GM23338 (cell line): Measurements from ENCODE around the gene GPR4. TPM values are rescaled to one million over a fixed set of nuclear protein-coding genes. Genes with fewer than 3 reads are reported as not detected.
A peak's percentile ranks its signal among the peaks of the same experiment; 100 is the strongest.

Experiments
- ATAC-seq: fragments of 200-7000 bp; cut with Tn5 transposase; 3 replicates; pipeline ENCODE4 v1.9.1; 2020
- DNase-seq: peaks from one replicate; pipeline ENCODE4 v3.0.0-alpha.2; 2015; ENCODE audit warnings: low spot score
- H2AFZ ChIP-seq: fragments of 200-600 bp; sonication (generic); 2 replicates; pipeline ENCODE4 v1.8.0; 2016; ENCODE audit warnings: antibody characterized with exemption, mild to moderate bottlenecking, moderate library complexity
- H3F3A ChIP-seq: fragments of 200-600 bp; sonication (generic); replicated peaks from 2 replicates; pipeline ENCODE4 v1.8.0; 2017; ENCODE audit warnings: antibody characterized with exemption, mixed run types, low read depth
- H3K27ac ChIP-seq: fragments of 200-600 bp; sonication (generic); 2 replicates; pipeline ENCODE4 v1.6.1; 2016; ENCODE audit warnings: low read depth
- H3K27me3 ChIP-seq: fragments of 200-600 bp; sonication (generic); 2 replicates; pipeline ENCODE4 v1.8.0; 2016; ENCODE audit warnings: mild to moderate bottlenecking, mixed run types, moderate library complexity; ENCODE audit not compliant: insufficient read depth
- H3K36me3 ChIP-seq: fragments of 200-600 bp; sonication (generic); 2 replicates; pipeline ENCODE4 v1.8.0; 2016; ENCODE audit warnings: mild to moderate bottlenecking; ENCODE audit not compliant: insufficient read depth
- H3K4me1 ChIP-seq: fragments of 200-600 bp; sonication (generic); 2 replicates; pipeline ENCODE4 v1.8.0; 2016; ENCODE audit warnings: mild to moderate bottlenecking, moderate library complexity; ENCODE audit not compliant: insufficient read depth
- H3K4me2 ChIP-seq: fragments of 200-600 bp; sonication (generic); 2 replicates; pipeline ENCODE4 v1.7.1; 2017; ENCODE audit warnings: mixed run types
- H3K4me3 ChIP-seq: fragments of 200-600 bp; sonication (generic); 2 replicates; pipeline ENCODE4 v1.6.1; 2016; ENCODE audit warnings: mixed run types
- H3K79me2 ChIP-seq: fragments of 200-600 bp; sonication (generic); replicated peaks from 2 replicates; pipeline ENCODE4 v1.8.0; 2017; ENCODE audit warnings: mild to moderate bottlenecking; ENCODE audit not compliant: insufficient read depth
- H3K9me2 ChIP-seq: fragments of 200-600 bp; sonication (generic); 2 replicates; pipeline ENCODE4 v1.8.0; 2017; ENCODE audit not compliant: insufficient read depth
- H4K20me1 ChIP-seq: fragments of 200-600 bp; sonication (generic); replicated peaks from 2 replicates; pipeline ENCODE4 v1.8.0; 2017; ENCODE audit warnings: mild to moderate bottlenecking; ENCODE audit not compliant: insufficient read depth
- H3K27ac Mint-ChIP-seq: 2 replicates; pipeline ENCODE4 v1.8.0; 2020; ENCODE audit warnings: inconsistent platforms, mild to moderate bottlenecking, moderate library complexity, mixed read lengths
- H3K27me3 Mint-ChIP-seq: 3 replicates; pipeline ENCODE4 v1.8.0; 2022; ENCODE audit warnings: low read depth, mild to moderate bottlenecking, moderate library complexity, mixed read lengths, inconsistent platforms; ENCODE audit not compliant: insufficient read depth, poor library complexity
- H3K36me3 Mint-ChIP-seq: 3 replicates; pipeline ENCODE4 v1.8.0; 2021; ENCODE audit warnings: low read depth, mild to moderate bottlenecking, inconsistent platforms, moderate library complexity, mixed read lengths
- H3K4me1 Mint-ChIP-seq: 3 replicates; pipeline ENCODE4 v1.8.0; 2020; ENCODE audit warnings: mild to moderate bottlenecking, inconsistent platforms, mixed read lengths
- H3K4me3 Mint-ChIP-seq: 3 replicates; pipeline ENCODE4 v1.8.0; 2021; ENCODE audit warnings: moderate library complexity, mild to moderate bottlenecking, inconsistent platforms, mixed read lengths
- H3K9me3 Mint-ChIP-seq: 3 replicates; pipeline ENCODE4 v1.8.0; 2020; ENCODE audit warnings: moderate library complexity, mild to moderate bottlenecking, inconsistent platforms, mixed read lengths
- CREB1 ChIP-seq: fragments of 250-450 bp; sonication (Bioruptor Pico); IDR thresholded peaks from 2 replicates; pipeline ENCODE4 v1.5.0; 2020; ENCODE audit warnings: low read depth, mild to moderate bottlenecking, moderate library complexity
- CTCF ChIP-seq, 2 experiments: fragments of 200-600 bp in 1 of 2; sonication (generic) in 1 of 2; conservative IDR thresholded peaks; 2 replicates each; pipeline versions ENCODE4 v1.5.1 to v1.6.1; 2016 to 2017; ENCODE audit warnings: antibody characterized with exemption in 2 of 2, low read depth in 2 of 2, mild to moderate bottlenecking in 2 of 2, moderate library complexity in 1 of 2
- ETS1 ChIP-seq: IDR thresholded peaks from 2 replicates; pipeline ENCODE4 v1.6.1; 2016; ENCODE audit warnings: antibody characterized with exemption
- EZH2 ChIP-seq: fragments of 200-600 bp; sonication (generic); IDR thresholded peaks from one replicate; pipeline ENCODE4 v1.8.0; 2017; ENCODE audit warnings: antibody characterized with exemption, mild to moderate bottlenecking, low read depth; ENCODE audit not compliant: unreplicated experiment
- EZH2phosphoT487 ChIP-seq: fragments of 200-600 bp; sonication (generic); IDR thresholded peaks from one replicate; pipeline ENCODE4 v1.8.1; 2018; ENCODE audit warnings: antibody characterized with exemption; ENCODE audit not compliant: unreplicated experiment
- JUNB ChIP-seq: IDR thresholded peaks from one replicate; pipeline ENCODE4 v1.6.1; 2016; ENCODE audit warnings: antibody characterized with exemption; ENCODE audit not compliant: unreplicated experiment
- NANOG ChIP-seq: IDR thresholded peaks from 2 replicates; pipeline ENCODE4 v1.6.1; 2016; ENCODE audit warnings: antibody characterized with exemption, borderline replicate concordance
- POLR2AphosphoS5 ChIP-seq: IDR thresholded peaks from 2 replicates; pipeline ENCODE4 v1.6.1; 2016; ENCODE audit warnings: antibody characterized with exemption, low read depth
- REST ChIP-seq: IDR thresholded peaks from one replicate; pipeline ENCODE4 v1.6.1; 2018; ENCODE audit warnings: antibody characterized with exemption; ENCODE audit not compliant: unreplicated experiment
- STAT1 ChIP-seq: IDR thresholded peaks from one replicate; pipeline ENCODE4 v1.6.1; 2016; ENCODE audit warnings: antibody characterized with exemption; ENCODE audit not compliant: unreplicated experiment
- ZNF114 ChIP-seq: fragments of 250-450 bp; sonication (Bioruptor Pico); IDR thresholded peaks from 2 replicates; pipeline ENCODE4 v1.5.0; 2020; ENCODE audit warnings: mild to moderate bottlenecking, moderate library complexity
- ZNF331 ChIP-seq: fragments of 250-450 bp; sonication (Bioruptor Pico); IDR thresholded peaks from 2 replicates; pipeline ENCODE4 v1.5.0; 2020; ENCODE audit warnings: low read depth, mild to moderate bottlenecking, moderate library complexity
- ZNF462 ChIP-seq: fragments of 250-450 bp; sonication (Bioruptor Pico); IDR thresholded peaks from 2 replicates; pipeline ENCODE4 v1.5.0; 2020; ENCODE audit warnings: mild to moderate bottlenecking, moderate library complexity
- polyA plus RNA-seq: library from polyadenylated mRNA; unstranded; fragments of >200 nt; fragmentation: Nextera tagmentation; extraction: Ambion mirVana; gene quantifications from 2 replicates; pipeline ENCODE4 v1.2.1, GENCODE V29; 2016
- total RNA-seq: library from RNA; depleted of rRNA; stranded (reverse); fragments of >200 nt; shearing (Covaris generic); gene quantifications from 2 replicates; pipeline ENCODE4 v1.2.3, GENCODE V29; 2014

The GPR4 gene
- total and polyA plus RNA-seq, 2 experiments from 2014 or later, result 0.06 to 0.14 TPM

GRCh38 chr19:45554481-45554880 lies 47.5 kb downstream of the GPR4 start:
- DNase-seq (no peak), ATAC-seq (no peak)
- H3K4me3 Mint-ChIP-seq, result no peak overlapping the region; the same call in 2 of the 3 replicates
- peaks cover 8% of the 10 kb centered on the region for H3K4me1 Mint-ChIP-seq
- Histone ChIP-seq H2AFZ (no peak overlapping the region; the same call in 1 of the 2 replicates), H3K36me3 (no peaks in the 10 kb centered on the region), H3K9me2 (no peaks in the 10 kb centered on the region), H3K27me3 (no peaks in the 10 kb centered on the region), H3K4me1 (peaks cover 7% of the 10 kb centered on the region), H3F3A (0 out of 2 replicates have a peak, but pooled peaks cover 10% of the 10 kb centered on the region), H3K27ac (no peak overlapping the region), H3K4me3 (no peak overlapping the region), H3K4me2 (peak overlapping the region; percentile 73; the same call in 1 of the 2 replicates), H4K20me1 (no peaks in the 10 kb centered on the region; the same call in 1 of the 2 replicates), H3K79me2 (no peaks in the 10 kb centered on the region)
- H3K27me3 Mint-ChIP-seq, result peaks cover 15% of the 10 kb centered on the region
- H3K27ac Mint-ChIP-seq, result no peak overlapping the region
- TF ChIP-seq ZNF331 (CRISPR knock-in tag), result no peak
- TF ChIP-seq STAT1, result no peak
- TF ChIP-seq ZNF462, result no peak
- TF ChIP-seq EZH2, result no peak
- no peak for TF ChIP-seq REST
- TF ChIP-seq CTCF (conservative IDR thresholded peaks at IDR 0.05; ENCODE audit: low read depth in 2 of 2), result no peak
- TF ChIP-seq ZNF114, result no peak
- no peak for TF ChIP-seq CREB1
- TF ChIP-seq NANOG, result no peak
- TF ChIP-seq JUNB, result no peak
- TF ChIP-seq EZH2phosphoT487, result no peak
- TF ChIP-seq ETS1, result no peak
- no peak for TF ChIP-seq POLR2AphosphoS5
- no peaks in the 10 kb centered on the region for H3K9me3 Mint-ChIP-seq
- peaks cover 7% of the 10 kb centered on the region for H3K36me3 Mint-ChIP-seq
